Dendritic cell treated with granulocyte-macrophage colony-stimulating factor and Interleukin-4, amounts not matched to agents 40 ng/mL and 50 ng/mL, for 4 days (primary cell): Measurements from ENCODE around the gene STIM2.

Experiments used
- H3K27ac Mint-ChIP-seq: one replicate; pipeline ENCODE4 v1.8.0; 2022; ENCODE audit warnings: mild to moderate bottlenecking, mixed read lengths
- H3K27me3 Mint-ChIP-seq: one replicate; pipeline ENCODE4 v1.8.0; 2022; ENCODE audit warnings: mild to moderate bottlenecking, mixed read lengths
- H3K36me3 Mint-ChIP-seq: one replicate; pipeline ENCODE4 v1.8.0; 2022; ENCODE audit warnings: low read depth, mixed read lengths
- H3K4me1 Mint-ChIP-seq: one replicate; pipeline ENCODE4 v1.8.0; 2022; ENCODE audit warnings: low read depth, mixed read lengths
- H3K4me3 Mint-ChIP-seq: one replicate; pipeline ENCODE4 v1.8.0; 2022; ENCODE audit warnings: mild to moderate bottlenecking, moderate library complexity, mixed read lengths
- H3K9me3 Mint-ChIP-seq: one replicate; pipeline ENCODE4 v1.8.0; 2022; ENCODE audit warnings: mixed read lengths
- intact Hi-C: fragments of 100-400 bp; cut with micrococcal nuclease; formaldehyde crosslinking; loops from one replicate; pipeline ENCODE4 v1.15.0; 2022

The STIM2 gene

GRCh38 chr4:26984896-26985295 lies 124.3 kb downstream of the STIM2 start:
- no peaks in the 10 kb centered on the region for H3K27me3 Mint-ChIP-seq
- no peak overlapping the region for H3K4me3 Mint-ChIP-seq
- H3K36me3 Mint-ChIP-seq: peaks cover 22% of the 10 kb centered on the region
- intact Hi-C loops: loop anchor here (5.0 kb wide), 1 partner anchor 38 kb away; no protein-coding TSS in a partner anchor
- H3K4me1 Mint-ChIP-seq: peaks cover 26% of the 10 kb centered on the region
- no peaks in the 10 kb centered on the region for H3K9me3 Mint-ChIP-seq
- H3K27ac Mint-ChIP-seq: no peak overlapping the region

DNA sequence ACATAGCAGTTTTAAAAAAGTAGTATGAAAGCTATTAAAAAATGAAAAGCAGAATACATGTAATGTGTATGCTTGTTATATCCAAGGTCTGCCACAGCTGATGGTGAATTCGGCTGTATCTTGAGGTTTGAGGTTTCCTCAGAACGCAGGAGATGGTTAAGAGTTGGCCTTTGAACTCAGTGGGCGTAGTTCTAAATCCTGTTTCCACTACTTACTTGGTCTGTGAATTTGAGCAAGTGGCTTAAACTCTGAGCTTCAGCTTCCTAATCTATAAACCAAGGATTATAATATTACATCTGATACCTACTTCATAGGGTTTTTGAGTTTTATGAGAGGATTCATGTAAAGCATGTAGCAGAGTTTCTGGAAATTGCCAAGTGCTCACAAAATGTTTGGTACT lies 125.2 kb downstream of the STIM2 start:
- Mint-ChIP-seq H3K4me3 (no peak overlapping the region), H3K9me3 (no peaks in the 10 kb centered on the region), H3K27ac (no peak overlapping the region), H3K4me1 (peaks cover 36% of the 10 kb centered on the region), H3K36me3 (peaks cover 25% of the 10 kb centered on the region), H3K27me3 (no peaks in the 10 kb centered on the region)
- intact Hi-C loops: loop anchor here (5.0 kb wide), 1 partner anchor 39 kb away; no protein-coding TSS in a partner anchor

DNA sequence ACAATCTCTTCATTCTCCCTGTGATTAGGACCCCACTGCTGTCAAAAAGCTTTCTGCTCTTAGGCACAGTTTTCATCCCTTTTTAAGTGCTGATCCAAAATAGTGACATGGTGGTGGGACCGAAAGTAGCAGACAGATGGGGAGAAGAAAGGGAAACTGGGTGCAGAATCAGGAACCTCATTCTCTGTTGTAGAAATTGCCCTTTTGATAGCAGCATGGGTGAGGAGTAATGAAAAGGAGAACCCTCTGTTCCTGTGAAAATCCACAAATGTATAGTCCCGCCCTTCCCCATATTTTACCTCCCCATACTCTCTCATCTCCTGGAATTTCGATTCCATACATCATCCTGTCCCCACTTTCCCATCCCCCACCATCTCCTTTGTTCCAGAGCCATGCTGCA lies 126.5 kb downstream of the STIM2 start:
- H3K4me3 Mint-ChIP-seq: peak overlapping the region; percentile 53
- H3K27me3 Mint-ChIP-seq: no peaks in the 10 kb centered on the region
- intact Hi-C loops: loop anchor here (5.0 kb wide), 1 partner anchor 40 kb away; no protein-coding TSS in a partner anchor
- no peaks in the 10 kb centered on the region for H3K9me3 Mint-ChIP-seq
- peaks cover 42% of the 10 kb centered on the region for H3K4me1 Mint-ChIP-seq
- peak overlapping the region; percentile 72 for H3K27ac Mint-ChIP-seq
- peaks cover 26% of the 10 kb centered on the region for H3K36me3 Mint-ChIP-seq

DNA sequence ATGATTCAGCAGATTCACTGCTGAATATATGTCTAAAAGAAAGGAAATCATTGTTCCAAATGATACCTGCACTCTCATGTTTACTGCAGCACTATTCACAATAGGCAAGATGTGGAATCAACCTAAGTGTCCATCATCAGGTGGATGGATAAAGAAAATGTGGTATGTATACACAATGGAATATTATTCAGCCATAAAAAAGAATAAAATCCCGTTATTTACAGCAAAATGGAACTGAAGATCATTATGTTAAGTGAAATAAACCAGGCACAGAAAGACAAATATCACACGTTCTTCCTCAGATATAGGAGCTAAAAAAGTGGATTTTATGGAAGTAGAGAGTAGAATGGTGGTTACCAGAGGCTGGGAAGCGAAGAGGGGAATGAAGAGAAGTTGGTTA lies 130.4 kb downstream of the STIM2 start:
- intact Hi-C loops: no loop called here
- H3K4me3 Mint-ChIP-seq: no peak overlapping the region

DNA sequence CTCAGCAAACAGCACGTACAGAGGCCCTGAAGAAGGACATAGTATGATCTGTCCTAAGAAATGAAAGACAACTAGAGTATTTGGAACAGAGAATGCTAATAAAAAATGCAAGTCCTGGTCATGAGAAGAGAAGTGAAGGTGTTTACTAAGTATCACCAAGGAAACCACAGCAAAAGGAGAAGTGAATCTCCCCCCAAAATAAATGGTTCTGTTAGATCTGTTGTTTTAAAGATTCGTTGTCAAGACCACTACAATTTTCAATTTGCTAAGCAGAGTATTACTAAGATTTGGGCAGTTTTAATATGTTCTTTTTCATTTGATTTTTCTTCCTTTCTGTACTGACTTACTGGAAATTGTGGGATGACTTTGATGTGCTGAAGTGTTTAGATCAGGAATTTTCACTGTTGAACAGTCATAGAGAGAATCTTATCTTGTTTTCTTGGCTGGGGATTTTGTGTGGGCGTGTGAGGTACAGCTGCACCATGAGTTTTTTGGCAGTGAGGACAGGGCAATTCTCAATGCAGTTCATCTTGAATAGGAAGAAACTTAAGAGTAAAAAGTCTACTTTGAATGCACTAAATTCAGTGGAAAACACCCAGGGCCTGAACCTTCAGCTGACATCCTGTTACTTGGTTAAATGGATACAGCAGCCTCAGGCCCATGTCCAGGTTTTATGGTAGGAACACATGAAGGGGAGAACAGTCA lies 132.2 kb downstream of the STIM2 start:
- no peaks in the 10 kb centered on the region for H3K27me3 Mint-ChIP-seq
- intact Hi-C loops: no loop called here
- H3K4me1 Mint-ChIP-seq: peaks cover 23% of the 10 kb centered on the region
- no peaks in the 10 kb centered on the region for H3K9me3 Mint-ChIP-seq
- peaks cover 46% of the 10 kb centered on the region for H3K36me3 Mint-ChIP-seq
- H3K27ac Mint-ChIP-seq: no peak overlapping the region
- H3K4me3 Mint-ChIP-seq: no peak overlapping the region

More for the DNA sequence above, 130.4 kb downstream of the STIM2 start:
- Mint-ChIP-seq H3K9me3 (no peaks in the 10 kb centered on the region), H3K4me1 (peaks cover 37% of the 10 kb centered on the region), H3K27ac (no peak overlapping the region), H3K27me3 (no peaks in the 10 kb centered on the region), H3K36me3 (peaks cover 33% of the 10 kb centered on the region)

DNA sequence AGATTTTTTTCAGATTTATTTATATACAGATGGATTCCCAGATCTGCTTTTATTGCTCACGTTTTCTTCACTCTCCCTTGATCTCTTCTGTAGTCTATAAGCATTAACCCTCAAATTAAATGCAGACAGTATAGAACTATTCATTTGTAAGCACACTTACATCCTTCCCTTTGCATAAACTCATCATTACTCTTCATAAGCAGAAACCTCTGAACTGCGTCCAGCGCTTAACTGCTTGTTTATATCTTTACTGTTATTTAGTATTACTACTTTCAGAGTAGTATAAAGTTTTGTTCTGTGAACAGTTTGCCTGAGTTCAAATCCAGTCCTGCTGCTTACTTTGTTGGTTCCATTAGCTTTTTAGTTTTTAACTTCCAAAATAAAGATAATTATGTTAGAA lies 132.9 kb downstream of the STIM2 start:
- no peaks in the 10 kb centered on the region for H3K27me3 Mint-ChIP-seq

DNA sequence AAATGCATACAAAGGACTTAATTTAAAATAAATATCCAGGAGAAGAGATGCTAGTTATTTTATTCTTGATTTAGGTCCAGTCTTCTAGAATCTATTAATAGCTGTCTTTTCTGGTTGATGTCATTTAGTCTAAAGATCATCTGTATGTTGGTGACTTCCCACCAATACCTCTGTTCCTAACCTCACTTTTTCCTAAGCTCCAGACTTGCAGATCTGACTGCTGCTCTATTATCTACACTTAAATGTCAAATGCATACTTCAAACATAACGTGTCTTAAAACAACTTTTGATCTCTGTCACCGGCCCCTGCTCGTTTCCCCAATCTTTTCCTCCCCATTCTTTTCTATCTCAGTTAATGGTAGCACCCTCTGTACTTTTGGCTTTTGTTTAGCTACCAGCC lies 133.3 kb downstream of the STIM2 start:
- Mint-ChIP-seq H3K4me3 (no peak overlapping the region), H3K27me3 (no peaks in the 10 kb centered on the region), H3K4me1 (peaks cover 16% of the 10 kb centered on the region), H3K27ac (no peak overlapping the region), H3K36me3 (peaks cover 39% of the 10 kb centered on the region), H3K9me3 (no peaks in the 10 kb centered on the region)
- intact Hi-C loops: no loop called here

More for the DNA sequence above, 132.9 kb downstream of the STIM2 start:
- Mint-ChIP-seq H3K27ac (no peak overlapping the region), H3K4me3 (no peak overlapping the region), H3K36me3 (peaks cover 39% of the 10 kb centered on the region), H3K4me1 (peaks cover 16% of the 10 kb centered on the region), H3K9me3 (no peaks in the 10 kb centered on the region)
- intact Hi-C loops: no loop called here

DNA sequence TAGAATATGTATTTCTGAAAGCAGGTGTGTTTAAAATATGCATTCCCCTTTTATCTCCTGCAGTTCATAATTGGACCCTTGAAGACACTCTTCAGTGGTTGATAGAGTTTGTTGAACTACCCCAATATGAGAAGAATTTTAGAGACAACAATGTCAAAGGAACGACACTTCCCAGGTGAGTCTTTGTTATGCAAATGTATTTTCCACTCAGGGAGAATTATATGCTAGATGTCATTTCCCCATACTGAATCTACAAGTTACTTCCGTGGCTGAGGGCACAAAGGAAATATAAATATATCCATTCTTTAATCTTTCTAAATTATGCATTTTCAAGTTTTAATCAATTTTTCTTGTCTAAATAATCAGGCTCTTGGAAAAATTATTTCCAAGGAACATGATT lies 134.7 kb downstream of the STIM2 start:
- Mint-ChIP-seq H3K9me3 (no peaks in the 10 kb centered on the region), H3K4me1 (peaks cover 12% of the 10 kb centered on the region), H3K27me3 (no peaks in the 10 kb centered on the region), H3K4me3 (no peak overlapping the region), H3K27ac (no peak overlapping the region), H3K36me3 (peaks cover 29% of the 10 kb centered on the region)
- intact Hi-C loops: no loop called here

- intact Hi-C loops: no loop called here
- H3K27me3 Mint-ChIP-seq: no peaks in the 10 kb centered on the region
- H3K9me3 Mint-ChIP-seq: no peaks in the 10 kb centered on the region
- H3K4me3 Mint-ChIP-seq: no peak overlapping the region
- peaks cover 22% of the 10 kb centered on the region for H3K36me3 Mint-ChIP-seq
- no peaks in the 10 kb centered on the region for H3K4me1 Mint-ChIP-seq
- no peak overlapping the region for H3K27ac Mint-ChIP-seq
Observed at GRCh38 chr4:26996745-26997144, 136.1 kb downstream of the STIM2 start.

GRCh38 chr4:26999689-27000088 lies 139.0 kb downstream of the STIM2 start:
- Mint-ChIP-seq H3K27me3 (no peaks in the 10 kb centered on the region), H3K4me3 (no peak overlapping the region), H3K4me1 (no peaks in the 10 kb centered on the region), H3K36me3 (peaks cover 49% of the 10 kb centered on the region), H3K9me3 (no peaks in the 10 kb centered on the region), H3K27ac (no peak overlapping the region)
- intact Hi-C loops: loop anchor here (10.0 kb wide), 1 partner anchor 565 kb away; no protein-coding TSS in a partner anchor

DNA sequence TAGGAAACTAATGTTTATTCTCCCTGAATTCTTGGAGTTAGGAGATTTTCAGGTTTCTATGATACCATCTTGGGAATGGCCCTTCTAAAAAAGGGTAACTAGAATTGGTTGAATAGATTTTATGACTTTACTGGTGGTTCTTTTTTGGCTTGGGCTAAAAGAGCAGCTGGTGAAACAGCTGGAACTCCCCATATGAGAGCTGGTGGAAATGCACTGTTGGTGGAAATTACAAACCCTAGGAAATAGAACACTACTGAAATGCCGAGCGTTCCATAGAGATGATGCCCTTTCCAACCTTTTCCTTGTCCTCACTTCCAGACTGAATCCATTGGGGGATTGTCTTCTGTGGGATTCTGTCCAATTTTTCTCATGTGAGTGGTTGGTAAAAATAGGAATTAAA lies 139.5 kb downstream of the STIM2 start:
- peaks cover 48% of the 10 kb centered on the region for H3K36me3 Mint-ChIP-seq
- H3K9me3 Mint-ChIP-seq: no peaks in the 10 kb centered on the region
- H3K4me3 Mint-ChIP-seq: no peak overlapping the region
- H3K27me3 Mint-ChIP-seq: no peaks in the 10 kb centered on the region
- intact Hi-C loops: loop anchor here (10.0 kb wide), 1 partner anchor 565 kb away; no protein-coding TSS in a partner anchor
- no peak overlapping the region for H3K27ac Mint-ChIP-seq
- no peaks in the 10 kb centered on the region for H3K4me1 Mint-ChIP-seq

DNA sequence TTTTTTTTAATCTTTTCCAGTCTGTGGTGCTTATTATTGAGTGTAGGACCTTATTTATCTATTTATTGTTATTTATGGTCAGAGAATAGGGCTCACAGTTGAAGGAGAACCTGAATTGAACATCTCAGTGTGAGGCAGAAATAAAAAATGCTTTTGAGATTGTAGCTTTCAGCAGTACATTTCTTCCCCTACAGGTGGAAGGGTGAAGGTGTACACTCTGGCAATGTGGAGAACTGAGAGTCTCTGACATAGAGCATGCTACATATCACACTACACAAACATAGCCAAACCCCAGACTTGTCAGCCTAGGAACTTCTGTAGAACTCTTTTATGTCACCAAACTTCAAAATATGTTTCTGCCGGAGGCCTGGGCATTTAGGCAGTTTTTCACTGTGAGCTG lies 140.2 kb downstream of the STIM2 start:
- Mint-ChIP-seq H3K4me1 (no peaks in the 10 kb centered on the region), H3K9me3 (no peaks in the 10 kb centered on the region), H3K36me3 (peaks cover 43% of the 10 kb centered on the region), H3K4me3 (no peak overlapping the region), H3K27me3 (no peaks in the 10 kb centered on the region), H3K27ac (no peak overlapping the region)
- intact Hi-C loops: loop anchor here (10.0 kb wide), 1 partner anchor 566 kb away; no protein-coding TSS in a partner anchor

DNA sequence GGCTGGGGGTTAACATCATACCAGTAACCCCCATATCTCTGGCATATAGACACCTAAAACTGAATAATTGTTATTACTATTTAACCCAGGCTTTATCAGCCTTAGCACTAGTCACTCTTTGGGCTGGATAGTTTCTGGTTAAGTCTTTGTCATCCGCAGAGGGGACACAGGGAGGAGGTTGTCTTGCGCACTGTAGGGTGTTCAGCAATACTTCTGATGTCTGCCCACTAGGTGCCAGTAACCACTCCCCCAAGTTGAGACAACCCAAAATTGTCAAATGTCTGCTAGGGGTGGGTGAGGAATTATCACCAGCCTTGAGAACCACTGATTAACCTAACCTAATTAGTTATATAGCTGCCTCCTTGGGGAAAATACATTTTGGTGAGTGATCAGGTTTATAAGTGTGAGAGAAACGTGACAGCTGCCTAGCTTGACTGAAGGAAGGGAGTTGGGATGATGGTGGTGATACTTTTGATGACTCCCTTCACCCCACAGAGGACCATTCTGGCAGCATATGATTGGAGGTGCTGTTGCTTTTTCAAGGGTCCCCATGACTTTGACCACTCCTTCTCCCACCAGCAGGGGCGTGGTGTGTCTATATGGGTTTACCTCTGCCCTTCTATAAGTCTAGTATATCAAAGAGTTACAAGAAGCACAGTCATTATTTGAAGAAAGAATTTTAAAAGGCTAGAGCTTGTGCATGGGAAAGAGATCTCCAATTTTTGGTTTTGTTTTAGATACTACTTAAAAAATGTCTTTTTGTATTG lies 140.9 kb downstream of the STIM2 start:
- Mint-ChIP-seq H3K9me3 (no peaks in the 10 kb centered on the region), H3K27me3 (no peaks in the 10 kb centered on the region), H3K4me3 (no peak overlapping the region), H3K36me3 (peaks cover 40% of the 10 kb centered on the region), H3K27ac (no peak overlapping the region), H3K4me1 (no peaks in the 10 kb centered on the region)
- intact Hi-C loops: loop anchor here (10.0 kb wide), 1 partner anchor 567 kb away; no protein-coding TSS in a partner anchor

GRCh38 chr4:27003642-27004113 lies 143.0 kb downstream of the STIM2 start:
- no peak overlapping the region for H3K4me3 Mint-ChIP-seq
- H3K36me3 Mint-ChIP-seq: peaks cover 46% of the 10 kb centered on the region
- no peaks in the 10 kb centered on the region for H3K9me3 Mint-ChIP-seq
- no peak overlapping the region for H3K27ac Mint-ChIP-seq
- no peaks in the 10 kb centered on the region for H3K4me1 Mint-ChIP-seq
- no peaks in the 10 kb centered on the region for H3K27me3 Mint-ChIP-seq
- intact Hi-C loops: loop anchor here (10.0 kb wide), 1 partner anchor 569 kb away; no protein-coding TSS in a partner anchor
